Right forelimb (tissue), 1 donor: Measurements from ENCODE around the gene KLKB1.

Source experiments
- DNase-seq: peaks from one replicate; pipeline ENCODE4 v3.0.0-alpha.2; 2018

Gene KLKB1

DNA sequence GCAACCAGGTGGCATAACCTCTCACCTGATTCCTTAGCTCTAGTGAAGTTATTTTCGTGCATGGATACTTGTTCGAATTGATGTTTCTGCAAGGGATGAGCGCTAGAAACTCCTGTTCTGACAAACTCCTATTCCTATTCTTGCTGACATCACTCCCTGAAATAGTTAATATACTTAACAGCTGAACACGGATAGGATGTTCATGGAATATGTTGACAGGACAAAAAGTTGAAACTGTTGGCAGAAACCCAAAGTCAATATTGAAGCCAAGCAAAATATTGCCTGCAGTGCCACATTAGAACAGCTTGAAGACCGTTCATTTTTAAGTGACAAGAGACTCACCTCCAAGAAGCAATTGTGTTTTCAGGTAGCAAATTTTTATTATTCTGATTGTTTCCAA is at the start of gene KLKB1:
KLKB1 (plus strand) TSS at position 287 of the 400 bp plus-strand sequence. CDS start 689 bp downstream, outside the sequence.
- no peak for DNase-seq

- no peak for DNase-seq
Observed at GRCh38 chr4:186188107-186188506, 39.2 kb upstream of the KLKB1 start.

- DNase-seq = no peak
Observed at GRCh38 chr4:186189656-186190055, 37.7 kb upstream of the KLKB1 start.

DNA sequence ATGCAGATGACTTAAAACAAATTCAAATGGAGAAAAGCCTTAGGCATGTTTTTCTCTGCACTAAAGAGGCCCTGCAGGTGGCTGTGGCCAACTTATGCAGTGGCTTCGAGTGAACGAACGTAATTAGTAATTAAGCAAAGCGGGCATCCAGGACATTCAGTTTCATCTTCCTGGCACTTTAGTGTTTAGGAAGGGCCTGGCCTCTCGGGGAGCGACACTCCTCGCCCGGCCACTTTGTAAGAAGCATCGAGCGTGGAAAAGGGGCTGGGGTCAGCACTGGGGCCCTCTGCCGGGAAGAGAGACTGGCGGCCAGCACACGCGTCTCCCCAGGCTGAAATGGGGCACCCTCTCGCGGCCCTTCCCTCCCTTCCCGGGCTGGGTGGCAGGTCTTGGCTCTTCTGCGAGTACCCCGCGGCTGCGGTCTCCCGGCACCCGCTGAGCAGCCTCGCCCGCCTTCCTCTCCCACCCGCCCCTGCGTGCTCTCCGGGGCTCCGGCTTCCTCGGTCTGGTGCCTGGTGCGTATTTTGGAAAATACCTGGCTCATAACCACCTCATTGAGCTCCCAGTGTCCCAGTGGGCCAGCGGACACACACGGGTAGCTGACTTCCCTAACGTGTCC is 36.6 kb upstream of the KLKB1 start:
- peak; percentile 67 for DNase-seq

- DNase-seq = peak; percentile 83
Observed at GRCh38 chr4:186191200-186192065, 35.9 kb upstream of the KLKB1 start, which contains the start of gene CYP4V2. Gene CYP4V2, plus strand, starts transcription at chr4:186191567. Its CDS starts 257 bp downstream, at chr4:186191824.

DNA sequence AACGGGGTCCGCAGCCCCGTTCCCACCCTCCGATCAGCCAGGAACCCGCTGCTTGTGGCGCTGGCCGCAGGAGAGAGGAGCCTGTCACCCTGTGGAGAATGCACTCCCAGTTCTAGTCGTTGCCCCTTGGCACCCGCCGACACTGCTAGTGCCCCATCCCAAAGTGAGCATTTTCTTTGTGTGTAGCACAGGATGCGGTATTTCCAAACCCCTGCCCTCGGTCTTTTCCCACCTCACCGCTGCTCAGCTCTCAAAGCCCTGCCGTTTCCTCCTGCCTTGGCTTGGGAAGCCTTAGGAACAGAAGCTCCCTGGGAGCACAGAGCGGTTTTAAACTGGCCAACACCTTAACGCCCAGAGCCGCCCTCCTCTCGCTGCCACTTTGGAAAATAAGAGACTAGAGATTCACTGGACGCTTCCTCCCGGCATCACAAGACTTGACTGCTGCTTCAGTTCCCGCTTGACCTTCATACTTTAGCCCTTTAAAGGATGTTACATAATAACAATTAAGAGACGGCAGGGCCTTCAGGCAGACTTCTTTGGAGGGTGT is 35.2 kb upstream of the KLKB1 start:
- peak; percentile 71 for DNase-seq

DNA sequence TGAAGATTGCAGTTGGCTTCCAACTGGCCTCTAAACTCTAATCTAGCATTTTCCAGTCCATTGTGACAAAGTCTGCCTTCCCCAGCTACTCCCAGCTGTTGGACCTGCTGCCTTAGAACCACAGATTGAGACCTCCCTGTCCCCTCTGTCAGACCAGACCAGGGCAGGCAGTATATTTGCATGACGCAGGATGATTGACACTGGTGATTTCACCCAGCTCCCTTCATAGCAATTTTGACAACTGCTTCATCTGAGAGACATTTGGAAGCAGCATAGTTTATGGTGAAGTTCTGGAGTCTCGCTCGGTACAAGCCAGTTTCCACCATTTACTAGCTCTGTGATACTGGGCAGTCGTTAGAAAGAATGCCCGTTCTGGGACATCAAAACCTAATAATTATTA is 33.5 kb upstream of the KLKB1 start:
- no peak for DNase-seq

GRCh38 chr4:186196063-186196462 is 31.2 kb upstream of the KLKB1 start:
- DNase-seq = no peak

DNA sequence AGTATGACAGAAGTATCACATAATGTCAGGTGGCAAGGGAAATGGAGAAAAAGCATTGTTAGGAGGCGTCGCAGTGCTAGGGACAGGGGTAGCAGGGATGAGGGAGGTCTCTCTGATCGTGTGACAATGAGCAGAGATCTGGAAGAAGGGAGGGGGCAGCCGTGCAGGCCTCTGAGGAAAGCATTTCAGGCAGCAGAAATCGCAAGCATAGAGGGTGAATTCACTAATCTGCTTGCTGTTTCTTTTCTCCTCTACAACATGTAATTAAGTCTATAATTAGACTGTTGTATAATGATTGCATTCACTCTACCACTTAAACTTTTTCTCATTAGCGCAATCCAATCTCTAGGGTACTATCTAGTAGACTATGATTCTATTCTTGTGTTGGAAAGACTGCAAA is 26.8 kb upstream of the KLKB1 start:
- DNase-seq = no peak

DNA sequence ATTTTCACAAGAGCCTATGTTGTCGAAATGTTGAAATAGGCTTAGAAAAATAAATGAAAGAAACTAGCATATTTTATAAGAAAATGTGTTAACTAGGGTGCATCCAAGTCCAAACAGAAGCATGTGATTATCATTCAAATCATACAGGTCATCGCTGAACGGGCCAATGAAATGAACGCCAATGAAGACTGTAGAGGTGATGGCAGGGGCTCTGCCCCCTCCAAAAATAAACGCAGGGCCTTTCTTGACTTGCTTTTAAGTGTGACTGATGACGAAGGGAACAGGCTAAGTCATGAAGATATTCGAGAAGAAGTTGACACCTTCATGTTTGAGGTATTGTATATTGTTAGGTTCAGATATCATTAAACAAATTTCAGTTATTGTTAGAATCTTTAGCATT is 26.3 kb upstream of the KLKB1 start:
- DNase-seq = no peak

GRCh38 chr4:186201535-186202230 is 25.6 kb upstream of the KLKB1 start:
- DNase-seq = no peak

GRCh38 chr4:186202490-186203140 is 24.7 kb upstream of the KLKB1 start:
- no peak for DNase-seq

DNA sequence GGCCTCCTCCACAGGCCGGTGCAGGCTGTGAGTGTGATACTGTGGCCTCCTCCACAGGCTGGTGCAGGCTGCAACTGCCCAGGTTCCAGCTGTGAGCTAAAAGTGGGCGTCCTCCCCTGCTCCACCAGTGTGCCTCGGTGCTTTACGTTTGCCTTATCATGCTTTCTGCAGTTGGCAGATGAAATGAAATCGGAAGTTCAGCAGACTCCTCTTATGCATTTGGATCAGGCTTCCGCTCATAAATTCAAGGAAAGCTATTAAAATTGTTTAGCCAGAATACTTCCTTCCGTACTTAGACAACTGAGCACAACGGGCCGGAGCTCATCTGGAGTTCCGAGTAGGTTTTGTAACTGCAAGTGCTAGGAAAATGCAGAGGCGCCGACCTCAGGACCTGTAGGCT is 23.9 kb upstream of the KLKB1 start:
- DNase-seq = no peak

GRCh38 chr4:186204103-186204559 is 23.2 kb upstream of the KLKB1 start:
- DNase-seq = peak; percentile 66

- no peak for DNase-seq
Observed at GRCh38 chr4:186204686-186205085, 22.6 kb upstream of the KLKB1 start.

DNA sequence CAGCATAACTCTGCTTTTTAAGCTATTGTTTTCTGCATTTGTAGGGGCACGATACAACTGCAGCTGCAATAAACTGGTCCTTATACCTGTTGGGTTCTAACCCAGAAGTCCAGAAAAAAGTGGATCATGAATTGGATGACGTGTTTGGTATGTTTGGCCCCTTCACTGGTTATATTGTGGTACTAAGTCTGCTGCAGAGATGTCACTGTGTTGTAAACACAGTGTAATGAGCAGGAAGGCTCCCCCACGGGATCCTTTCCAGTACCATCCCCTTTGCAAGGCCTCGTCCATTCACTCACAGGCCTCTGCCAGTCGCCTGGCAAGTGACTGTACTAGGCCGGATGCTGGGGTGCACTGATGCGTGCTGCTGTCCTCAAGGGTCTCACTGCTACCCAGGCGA is 22.2 kb upstream of the KLKB1 start:
- DNase-seq = no peak

DNA sequence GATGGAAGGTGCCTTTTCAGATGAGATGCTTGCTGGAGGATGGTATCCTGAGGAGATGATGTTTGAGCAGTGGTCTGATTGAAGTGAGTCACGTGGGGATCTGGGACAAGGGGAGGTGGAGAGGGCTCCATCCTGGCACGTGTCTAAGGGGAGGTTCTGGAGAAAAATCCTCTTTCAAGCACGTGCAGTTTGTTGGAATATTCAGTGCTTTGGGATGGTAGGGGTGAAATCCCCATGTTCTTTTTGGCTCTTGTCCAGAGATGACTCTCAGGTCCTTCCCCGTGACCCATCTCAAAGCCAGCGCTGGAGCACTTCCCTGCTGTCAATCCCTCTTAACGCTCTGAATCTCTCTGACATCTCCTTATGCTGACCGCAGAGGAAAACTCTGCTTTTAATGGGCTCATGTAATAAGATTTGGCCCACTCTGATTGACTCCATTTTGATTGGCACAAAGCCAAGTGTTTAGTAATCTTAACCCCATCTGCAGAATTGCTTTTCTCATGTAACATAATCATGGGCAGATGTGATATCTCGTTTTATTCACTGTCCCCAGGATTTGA is 10.8 kb upstream of the KLKB1 start:
- DNase-seq = no peak

GRCh38 chr4:186217733-186218293 is 9.5 kb upstream of the KLKB1 start:
- no peak for DNase-seq

DNA sequence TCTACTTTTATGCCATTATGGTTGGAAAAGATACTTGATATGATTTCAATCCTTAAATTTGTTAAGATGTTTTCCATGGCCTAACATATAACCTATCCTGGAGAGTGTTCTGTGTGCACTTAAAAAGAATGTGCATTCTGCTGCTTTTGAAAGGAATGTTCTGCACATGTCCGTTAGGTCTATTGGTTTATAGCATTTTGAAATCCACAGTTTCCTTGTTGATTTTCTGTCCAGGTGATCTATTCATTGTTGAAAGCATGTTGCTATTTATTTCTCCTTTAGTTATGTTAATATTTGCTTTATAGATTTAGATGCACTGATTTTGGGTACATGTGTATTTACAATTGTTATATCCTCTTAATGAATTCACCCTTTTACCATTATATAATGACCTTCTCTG is 5.7 kb upstream of the KLKB1 start:
- no peak for DNase-seq

DNA sequence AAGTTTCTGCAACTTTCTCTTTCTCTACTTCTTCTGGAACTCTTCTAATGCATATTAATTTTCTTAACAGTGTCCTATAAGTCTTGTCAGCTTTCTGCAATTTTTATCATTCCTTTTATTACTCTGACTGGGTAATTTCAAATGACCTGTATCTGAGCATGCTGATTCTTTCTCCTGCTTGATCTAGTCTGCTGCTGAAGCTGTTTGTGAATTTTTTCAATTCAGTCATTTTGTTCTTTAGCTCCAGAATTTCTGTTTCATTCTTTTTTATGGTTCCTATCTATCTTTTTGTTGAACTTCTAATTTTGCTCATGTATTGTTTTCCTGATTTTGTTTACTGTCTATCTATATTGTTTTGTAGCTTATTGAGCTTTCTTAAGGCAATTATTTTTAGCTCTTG is 1.5 kb upstream of the KLKB1 start:
- DNase-seq = no peak

DNA sequence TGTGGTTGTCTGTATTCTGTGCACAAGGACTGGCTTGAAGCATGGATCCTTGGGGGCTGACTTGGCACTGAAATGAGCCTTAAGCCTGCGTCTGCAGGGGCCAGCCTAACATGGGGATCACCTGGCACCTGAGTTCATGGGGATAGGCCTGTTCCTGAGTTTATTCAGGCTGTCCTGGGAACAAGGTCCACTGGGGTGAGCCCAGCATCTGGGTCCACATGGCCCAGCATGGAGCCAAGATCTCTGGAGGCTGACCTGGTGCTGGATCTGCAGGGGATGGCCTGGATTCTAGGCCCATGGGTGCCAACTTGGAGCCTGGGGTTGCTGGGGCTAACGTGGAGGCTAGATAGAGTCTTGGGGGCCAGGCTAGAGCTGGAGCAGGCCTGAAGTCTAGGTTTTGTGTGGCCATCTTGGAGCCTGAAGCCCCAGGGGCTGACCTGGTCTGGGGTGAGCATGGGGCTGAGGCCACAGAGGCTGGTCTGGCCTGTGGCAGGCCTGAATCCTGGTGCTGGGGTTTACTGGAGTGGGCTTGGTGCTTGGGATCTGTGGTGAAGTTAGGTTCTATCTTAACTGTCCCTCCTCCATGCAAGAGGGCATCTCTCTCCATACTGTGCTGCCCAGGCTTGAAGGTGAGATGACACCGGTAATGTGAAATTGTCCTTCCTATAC is 652 bp upstream of the KLKB1 start:
- DNase-seq = no peak
